Adrenal gland (tissue), 12 donors: ENCODE results near the gene PLEKHM2. TPM values are rescaled to one million over a fixed set of nuclear protein-coding genes. Genes with fewer than 3 reads are reported as not detected.

Experiments used
- DNase-seq, 7 donors: peaks; one replicate each; pipeline ENCODE4 v3.0.0-alpha.2; 2019 to 2020
- H3K27ac ChIP-seq, 5 donors: fragments of 200-600 bp; sonication (generic) in 4 of 5; 1 replicate in 3 of 5; 2 replicates in 2 of 5; pipeline versions ENCODE4 v1.5.1 to v1.8.0; 2016 to 2020; ENCODE audit warnings: mild to moderate bottlenecking in 1 of 5
- H3K27me3 ChIP-seq: fragments of 200-600 bp; 2 replicates; pipeline ENCODE4 v1.8.0; 2021
- H3K36me3 ChIP-seq, 2 donors: fragments of 200-600 bp; replicated peaks in 1 of 2; 1 replicate in 1 of 2; 2 replicates in 1 of 2; pipeline versions ENCODE4 v1.5.1 to v1.8.0; 2018 to 2022
- H3K4me1 ChIP-seq, 2 donors: fragments of 200-600 bp; replicated peaks in 1 of 2; 1 replicate in 1 of 2; 2 replicates in 1 of 2; pipeline versions ENCODE4 v1.5.1 to v1.8.0; 2018 to 2021
- H3K4me3 ChIP-seq, 4 donors: fragments of 200-600 bp; sonication (generic) in 3 of 4; one replicate each; pipeline ENCODE4 v1.5.1; 2016 to 2018
- H3K9me3 ChIP-seq, 3 donors: fragments of 200-600 bp; sonication (generic) in 1 of 3; replicated peaks in 1 of 3; 1 replicate in 2 of 3; 2 replicates in 1 of 3; pipeline versions ENCODE4 v1.5.1 to v1.8.0; 2016 to 2021
- CTCF ChIP-seq, 6 experiments: fragments of 450-650 bp in 4 of 6; fragments of 200-600 bp in 2 of 6; sonication (generic) in 1 of 6; IDR thresholded peaks; 1 replicate in 5 of 6; 2 replicates in 1 of 6; pipeline versions ENCODE4 v1.5.1 to v1.8.0; 2016 to 2021; ENCODE audit warnings: antibody characterized with exemption in 6 of 6, mild to moderate bottlenecking in 2 of 6, moderate library complexity in 1 of 6
- POLR2A ChIP-seq, 2 donors: fragments of 450-650 bp; IDR thresholded peaks; one replicate each; pipeline ENCODE4 v1.6.1; 2017; ENCODE audit warnings: antibody characterized with exemption in 2 of 2, mild to moderate bottlenecking in 2 of 2, moderate library complexity in 1 of 2
- WGBS, 4 donors: extraction: QIAGEN DNeasy Blood & Tissue Kit in 2 of 4; methylation state at CpG; one replicate each; pipeline versions ENCODE4 v1.1.5 to v1.1.7; 2013 to 2017; 5-methylcytosine and 5-hydroxymethylcytosine counted together
- intact Hi-C, 2 donors: fragments of 100-400 bp; cut with DNase I; formaldehyde crosslinking; loops; one replicate each; pipeline versions ENCODE4 v1.14.1 to v1.15.0; 2022 to 2023
- polyA plus RNA-seq, 3 donors: library from polyadenylated mRNA; stranded (reverse); fragments of 200-250 nt in 2 of 3; fragments of 350-450 nt in 1 of 3; fragmentation: Illumina TruSeq in 1 of 3; extraction: RNeasy Lipid Tissue Mini Kit (QIAGEN cat#74804) in 1 of 3; gene quantifications; one replicate each; pipeline ENCODE4 v1.2.3, GENCODE V29; 2013 to 2014
- total RNA-seq, 9 donors: library from RNA; depleted of rRNA in 4 of 9; stranded (reverse); fragments of >200 nt in 4 of 9; fragments of 120-200 nt in 1 of 9; fragmentation: NEBNext Ultra II Directional in 1 of 9; extraction: Animal tissue kit (Norgen Biotek cat#: 25700) in 1 of 9; gene quantifications; one replicate each; pipeline versions ENCODE4 v1.1.0 to v1.2.4, GENCODE V29; 2013 to 2023
- donor health status: healthy with polysubstance abuse.
- donor health status: Bipolar disorder and iron deficiency.
- donor health status: DM: yes; HTN: yes; CAD: no.
- donor health status: DM: no; HTN: no; CAD: no.
- donor health status: DM: no; HTN: no; CAD: no.
- donor health status: DM: yes; HTN: yes; CAD: no.

Gene PLEKHM2
- total and polyA plus RNA-seq, 12 donors, result 25.8 to 103 (median 70.1) TPM

GRCh38 chr1:15702722-15703550, 18.8 kb downstream of the PLEKHM2 start:
- H3K4me1 ChIP-seq, result peaks cover 21 to 54% of the 10 kb centered on the region in 2 donors
- H3K27ac ChIP-seq, result peak overlapping the region; percentile 68 to 95 (median 87)
- peak overlapping the region in 1 of 4 donors; percentile 23 for H3K4me3 ChIP-seq
- TF ChIP-seq CTCF (IDR thresholded peaks at IDR 0.05) (peak in 4 of 6 experiments; percentile 4 to 30 (median 20)), POLR2A (IDR thresholded peaks at IDR 0.05) (no peak)
- H3K36me3 ChIP-seq, result no peaks in the 10 kb centered on the region
- H3K27me3 ChIP-seq, result no peaks in the 10 kb centered on the region
- 51 to 65% (median 59%) methylated on average over 14 to 19 of the region's 19 CpGs for WGBS, 4 donors
- intact Hi-C loops, result no loop called here
- DNase-seq, result peak in 4 of 7 donors; percentile 47 to 53 (median 49)
- no peaks in the 10 kb centered on the region for H3K9me3 ChIP-seq

GRCh38 chr1:15703562-15703961, 19.4 kb downstream of the PLEKHM2 start:
- Histone ChIP-seq H3K27ac (peak overlapping the region; percentile 68 to 95 (median 87)), H3K9me3 (no peaks in the 10 kb centered on the region), H3K4me1 (peaks cover 21 to 49% of the 10 kb centered on the region in 2 donors), H3K36me3 (no peaks in the 10 kb centered on the region), H3K4me3 (peak overlapping the region in 1 of 4 donors; percentile 23), H3K27me3 (no peaks in the 10 kb centered on the region)
- intact Hi-C loops, result no loop called here
- no peak for TF ChIP-seq CTCF (IDR thresholded peaks at IDR 0.05)
- peak; percentile 6 to 77 for TF ChIP-seq POLR2A (IDR thresholded peaks at IDR 0.05)
- DNase-seq, result peak; percentile 73 to 89 (median 87)
- 8 to 24% (median 20%) methylated on average over 7 to 9 of the region's 9 CpGs for WGBS, 4 donors

- intact Hi-C loops, result no loop called here
- H3K4me1 ChIP-seq, result peaks cover 21 to 46% of the 10 kb centered on the region in 2 donors
- H3K9me3 ChIP-seq, result no peaks in the 10 kb centered on the region
- WGBS, 4 donors, result 70 to 87% (median 79%) methylated on average over 16 to 17 of the region's 17 CpGs
- TF ChIP-seq POLR2A (IDR thresholded peaks at IDR 0.05) (no peak), CTCF (IDR thresholded peaks at IDR 0.05) (no peak)
- H3K36me3 ChIP-seq, result no peaks in the 10 kb centered on the region
- no peaks in the 10 kb centered on the region for H3K27me3 ChIP-seq
- no peak overlapping the region for H3K4me3 ChIP-seq
- DNase-seq, result no peak
- peak overlapping the region; percentile 68 to 95 (median 87) for H3K27ac ChIP-seq
These were observed 20.5 kb downstream of the PLEKHM2 start for GRCh38 chr1:15704526-15705183.

- DNase-seq, result no peak
- TF ChIP-seq CTCF (IDR thresholded peaks at IDR 0.05) (no peak), POLR2A (IDR thresholded peaks at IDR 0.05) (no peak)
- WGBS, 4 donors, result 92 to 97% (median 94%) methylated on average over 3 to 11 of the region's 11 CpGs
- H3K27me3 ChIP-seq, result no peaks in the 10 kb centered on the region
- H3K27ac ChIP-seq, result peak overlapping the region in 1 of 5 donors; percentile 95
- no peak overlapping the region for H3K4me3 ChIP-seq
- intact Hi-C loops, result no loop called here
- no peaks in the 10 kb centered on the region for H3K9me3 ChIP-seq
- H3K36me3 ChIP-seq, result no peaks in the 10 kb centered on the region
- H3K4me1 ChIP-seq, result peaks cover 21 to 41% of the 10 kb centered on the region in 2 donors
These were observed 21.1 kb downstream of the PLEKHM2 start for GRCh38 chr1:15705184-15705566.
